Measurements from ENCODE around the gene SLC6A17.

Gene SLC6A17

DNA sequence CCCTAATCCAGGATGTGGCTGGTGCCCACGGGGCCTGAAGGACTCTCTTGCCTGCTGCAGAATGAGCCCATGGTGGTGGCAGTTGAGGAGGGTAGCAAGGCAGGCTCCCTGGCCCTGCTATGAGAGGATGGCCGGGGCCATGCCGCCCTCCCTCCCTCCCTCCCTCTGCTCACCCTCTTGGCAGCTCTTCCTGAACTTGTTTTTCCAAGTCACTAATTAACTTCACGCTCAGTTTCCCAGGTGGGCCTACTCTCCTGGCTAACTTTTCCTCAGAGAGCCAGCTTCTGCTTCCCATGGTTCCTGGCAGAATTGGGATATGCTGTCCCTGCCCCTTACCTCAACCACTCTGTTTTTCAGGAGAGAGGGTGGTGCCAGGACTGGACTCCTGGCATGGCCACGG, 70.0 kb downstream of the SLC6A17 start:
- TF ChIP-seq ZNF274 (IDR thresholded peaks at IDR 0.05; ENCODE audit: low read depth, low read length) = no peak
- H3K4me3 ChIP-seq (ENCODE audit: low read length) = no peak overlapping the region

GRCh38 chr1:110221119-110221518, 70.8 kb downstream of the SLC6A17 start:
- H3K4me3 ChIP-seq (ENCODE audit: low read length) = no peak overlapping the region
- no peak for TF ChIP-seq ZNF274 (IDR thresholded peaks at IDR 0.05; ENCODE audit: low read depth, low read length)

- no peak for TF ChIP-seq ZNF274 (IDR thresholded peaks at IDR 0.05; ENCODE audit: low read depth, low read length)
- H3K4me3 ChIP-seq (ENCODE audit: low read length) = no peak overlapping the region
Observed at GRCh38 chr1:110223127-110223526, 72.8 kb downstream of the SLC6A17 start.

DNA sequence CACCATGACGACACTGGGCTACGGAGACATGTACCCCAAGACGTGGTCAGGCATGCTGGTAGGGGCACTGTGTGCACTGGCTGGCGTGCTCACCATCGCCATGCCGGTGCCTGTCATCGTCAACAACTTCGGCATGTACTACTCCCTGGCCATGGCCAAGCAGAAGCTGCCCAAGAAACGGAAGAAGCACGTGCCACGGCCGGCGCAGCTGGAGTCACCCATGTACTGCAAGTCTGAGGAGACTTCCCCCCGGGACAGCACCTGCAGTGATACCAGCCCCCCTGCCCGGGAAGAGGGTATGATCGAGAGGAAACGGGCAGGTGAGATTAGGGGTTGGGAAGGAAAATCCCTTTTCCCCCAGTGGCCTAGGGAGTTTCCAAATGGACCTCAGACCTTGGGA, 73.3 kb downstream of the SLC6A17 start:
- H3K4me3 ChIP-seq (ENCODE audit: low read length) = no peak overlapping the region
- no peak for TF ChIP-seq ZNF274 (IDR thresholded peaks at IDR 0.05; ENCODE audit: low read depth, low read length)

- H3K4me3 ChIP-seq (ENCODE audit: low read length) = no peak overlapping the region
- no peak for TF ChIP-seq ZNF274 (IDR thresholded peaks at IDR 0.05; ENCODE audit: low read depth, low read length)
Observed at GRCh38 chr1:110224240-110224995, 74.1 kb downstream of the SLC6A17 start.

DNA sequence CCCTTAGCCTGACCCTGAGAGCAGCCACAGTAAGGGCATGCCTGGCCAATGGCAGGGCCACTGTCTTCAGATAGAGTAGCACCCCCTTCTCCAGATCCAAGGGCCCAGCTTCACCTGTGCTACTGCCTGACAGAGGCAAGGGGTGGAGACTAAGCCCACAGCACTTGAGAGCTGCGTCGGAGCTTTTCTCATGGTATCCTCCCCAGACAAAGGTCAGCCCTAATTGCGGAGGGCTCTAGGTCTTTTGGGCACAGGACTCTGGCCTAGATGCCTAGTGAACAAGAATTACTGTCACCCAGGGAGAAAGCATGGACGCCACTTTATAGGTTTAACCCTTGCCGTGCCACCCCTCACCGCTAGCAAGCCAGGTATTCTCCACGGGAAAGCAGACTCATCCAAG, 74.9 kb downstream of the SLC6A17 start:
- no peak overlapping the region for H3K4me3 ChIP-seq (ENCODE audit: low read length)
- no peak for TF ChIP-seq ZNF274 (IDR thresholded peaks at IDR 0.05; ENCODE audit: low read depth, low read length)

- TF ChIP-seq ZNF274 (IDR thresholded peaks at IDR 0.05; ENCODE audit: low read depth, low read length) = no peak
- H3K4me3 ChIP-seq (ENCODE audit: low read length) = no peak overlapping the region
Observed at GRCh38 chr1:110225756-110226404, 75.6 kb downstream of the SLC6A17 start.

DNA sequence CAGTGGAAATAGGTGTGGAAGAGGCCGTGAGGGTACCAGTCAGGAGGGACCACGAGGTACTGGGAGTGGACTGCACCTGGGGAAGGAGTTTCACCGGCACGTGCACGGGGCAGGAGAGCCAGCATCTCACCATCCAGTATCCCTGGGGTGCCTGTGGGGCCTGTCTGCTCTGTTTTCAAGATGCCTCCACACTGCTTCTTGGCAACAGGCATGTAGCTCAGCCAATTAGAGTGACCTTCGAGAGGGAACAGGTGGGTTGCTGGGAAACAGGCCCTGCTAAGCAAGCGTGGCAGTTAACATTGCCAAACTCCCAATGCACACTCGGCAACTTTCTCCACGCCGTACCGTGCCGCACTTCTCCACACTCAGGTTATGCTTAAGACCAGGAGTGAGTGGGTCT, 77.5 kb downstream of the SLC6A17 start:
- H3K4me3 ChIP-seq (ENCODE audit: low read length) = no peak overlapping the region
- TF ChIP-seq ZNF274 (IDR thresholded peaks at IDR 0.05; ENCODE audit: low read depth, low read length) = no peak

- H3K4me3 ChIP-seq (ENCODE audit: low read length) = no peak overlapping the region
- no peak for TF ChIP-seq ZNF274 (IDR thresholded peaks at IDR 0.05; ENCODE audit: low read depth, low read length)
Observed at GRCh38 chr1:110228381-110228780, 78.1 kb downstream of the SLC6A17 start.

GRCh38 chr1:110228869-110229268, 78.6 kb downstream of the SLC6A17 start:
- no peak overlapping the region for H3K4me3 ChIP-seq (ENCODE audit: low read length)

DNA sequence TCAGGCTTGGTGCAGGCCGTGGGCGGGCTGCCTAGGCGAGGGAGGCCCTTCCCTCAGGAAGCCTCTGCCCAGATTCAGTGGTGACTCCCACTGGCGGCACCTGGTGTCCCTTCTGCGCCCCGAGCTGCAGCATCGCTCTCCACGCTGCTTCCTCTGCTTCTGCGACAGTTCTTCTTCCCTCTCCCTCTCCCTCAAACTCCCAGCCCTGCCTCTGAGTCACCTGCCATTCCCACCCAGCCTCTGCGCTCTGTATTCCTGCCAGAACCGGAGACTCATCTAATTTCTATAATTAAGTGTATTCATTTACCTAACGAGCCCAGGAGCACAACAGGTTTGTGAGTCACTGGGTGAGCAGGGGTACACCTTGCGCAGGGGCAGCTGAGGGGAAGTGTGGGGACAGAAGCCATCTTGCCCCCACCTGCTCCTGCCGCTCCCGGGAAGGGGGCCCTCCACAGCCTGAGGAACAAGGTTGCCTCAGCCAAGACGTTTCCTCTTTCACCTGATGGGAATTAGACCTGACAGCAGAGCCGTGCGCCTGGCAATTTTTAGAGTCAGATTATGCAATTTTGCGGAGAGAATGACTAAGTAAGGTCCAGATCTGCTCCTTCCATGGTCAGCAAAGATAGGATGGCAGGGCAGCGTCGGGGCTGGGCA, 79.2 kb downstream of the SLC6A17 start:
- TF ChIP-seq ZNF274 (IDR thresholded peaks at IDR 0.05; ENCODE audit: low read depth, low read length) = no peak

More at GRCh38 chr1:110228869-110229268, 78.6 kb downstream of the SLC6A17 start:
- no peak for TF ChIP-seq ZNF274 (IDR thresholded peaks at IDR 0.05; ENCODE audit: low read depth, low read length)

DNA sequence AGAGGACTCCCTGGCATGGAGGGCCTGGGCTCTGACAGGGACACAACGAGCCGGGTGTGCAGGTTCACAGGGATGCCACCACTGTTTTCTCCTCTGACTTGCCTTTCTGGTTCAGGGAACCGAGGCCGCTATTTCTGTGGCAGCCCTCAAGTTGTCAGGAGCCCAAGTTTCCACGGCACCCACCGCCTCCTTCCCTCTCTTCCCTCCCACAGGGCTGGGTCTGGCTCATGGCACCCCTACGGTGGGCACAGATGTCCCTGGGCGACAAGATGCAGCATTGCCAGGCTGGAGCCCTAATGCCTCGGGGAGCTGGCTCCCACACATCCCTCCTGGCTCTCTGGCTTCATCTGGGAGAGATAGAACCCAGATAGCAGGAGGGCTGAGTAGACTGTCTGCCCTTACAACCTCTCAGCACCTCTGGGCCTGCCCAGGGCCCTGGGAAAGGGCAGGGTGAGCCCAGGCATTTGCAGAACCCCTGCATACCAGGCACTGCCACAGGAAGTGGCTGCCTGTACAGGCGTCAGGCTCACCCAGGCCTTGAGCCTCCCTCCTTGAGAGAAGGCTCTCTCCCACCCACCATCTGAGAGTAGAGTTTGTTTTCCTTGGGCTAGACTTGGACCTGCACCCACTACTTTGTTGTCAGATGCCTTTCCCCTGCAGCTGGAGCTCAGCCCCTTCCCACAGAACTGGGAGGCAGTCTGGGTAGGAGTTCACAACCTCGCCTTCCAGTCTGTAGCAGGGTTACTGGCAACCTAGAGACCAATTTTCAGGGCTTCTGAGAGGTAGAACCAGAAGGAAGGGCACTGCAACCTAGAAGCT, 80.3 kb downstream of the SLC6A17 start:
- H3K4me3 ChIP-seq (ENCODE audit: low read length) = no peak overlapping the region
- no peak for TF ChIP-seq ZNF274 (IDR thresholded peaks at IDR 0.05; ENCODE audit: low read depth, low read length)

More for the DNA sequence above, 79.2 kb downstream of the SLC6A17 start:
- H3K4me3 ChIP-seq (ENCODE audit: low read length) = no peak overlapping the region

DNA sequence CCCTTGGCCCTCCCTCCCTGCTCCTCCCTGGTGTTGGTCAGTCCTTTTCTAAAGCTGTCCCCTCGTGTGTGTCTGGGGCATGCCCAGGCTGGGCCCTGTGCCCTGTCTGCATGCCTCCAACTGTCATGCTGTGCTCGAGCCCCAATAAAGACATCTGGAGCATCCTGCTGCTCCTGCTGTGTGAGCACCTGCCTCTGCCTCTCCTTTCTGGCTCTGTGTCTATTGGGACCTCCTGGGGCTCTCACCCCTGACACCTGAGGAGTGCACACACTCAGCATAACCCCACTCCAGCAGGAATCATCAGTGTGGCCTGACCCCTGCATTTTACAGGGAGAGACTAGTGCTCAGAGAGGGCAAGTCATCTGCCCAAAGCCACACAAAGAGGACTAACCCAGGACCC, 83.6 kb downstream of the SLC6A17 start:
- H3K4me3 ChIP-seq (ENCODE audit: low read length) = no peak overlapping the region

GRCh38 chr1:110234691-110235090, 84.4 kb downstream of the SLC6A17 start:
- no peak overlapping the region for H3K4me3 ChIP-seq (ENCODE audit: low read length)
- no peak for TF ChIP-seq ZNF274 (IDR thresholded peaks at IDR 0.05; ENCODE audit: low read depth, low read length)

More for the DNA sequence above, 83.6 kb downstream of the SLC6A17 start:
- no peak for TF ChIP-seq ZNF274 (IDR thresholded peaks at IDR 0.05; ENCODE audit: low read depth, low read length)

Measured in GM08714 (cell line).